SK-N-SH (cell line): ENCODE data around the gene USH1C. TPM values are rescaled to one million over a fixed set of nuclear protein-coding genes. Genes with fewer than 3 reads are reported as not detected.

Experiments
- CTCF ChIA-PET: fragments of 300-600, 350-600 bp; formaldehyde crosslinking; extraction: SDS; loops from one replicate; lab custom pipeline; 2021; lab: Yijun Ruan, JAX
- POLR2A ChIA-PET: fragments of 350-600 bp; sonication (Branson Sonifier 250); formaldehyde crosslinking; extraction: SDS; loops from one replicate; lab custom pipeline; 2020; ENCODE audit warnings: antibody characterized with exemption, inconsistent platforms; lab: Yijun Ruan, JAX
- DNase-seq: peaks from one replicate; pipeline ENCODE4 v3.0.0; 2012
- H2AFZ ChIP-seq: fragments of 200-600 bp; sonication (generic); 2 replicates; pipeline ENCODE4 v1.8.1; 2016; ENCODE audit warnings: antibody characterized with exemption, mild to moderate bottlenecking, low read depth
- H3F3A ChIP-seq: fragments of 200-600 bp; sonication (generic); replicated peaks from 2 replicates; pipeline ENCODE3; 2016; ENCODE audit warnings: antibody characterized with exemption, mild to moderate bottlenecking; ENCODE audit not compliant: insufficient read depth
- H3K27ac ChIP-seq, 2 experiments: fragments of 200-500 bp in 1 of 2; fragments of 200-600 bp in 1 of 2; sonication (Bioruptor generic) in 1 of 2; sonication (generic), shearing (Covaris generic) in 1 of 2; 2 replicates each; pipeline versions ENCODE4 v1.5.1 to v1.6.1; 2014 to 2016; ENCODE audit warnings: low read depth in 2 of 2, inconsistent platforms in 1 of 2, low read length in 1 of 2, mild to moderate bottlenecking in 1 of 2, mixed read lengths in 1 of 2
- H3K27me3 ChIP-seq: fragments of 200-600 bp; sonication (generic), shearing (Covaris generic); 2 replicates; pipeline ENCODE4 v1.6.1; 2016; ENCODE audit warnings: mixed run types; ENCODE audit not compliant: insufficient read depth
- H3K36me3 ChIP-seq, 2 experiments: fragments of 200-500 bp in 1 of 2; fragments of 200-600 bp in 1 of 2; sonication (Bioruptor generic) in 1 of 2; sonication (generic) in 1 of 2; replicated peaks in 1 of 2; 2 replicates each; pipeline versions ENCODE3 to v1.5.1; 2014 to 2016; ENCODE audit warnings: low read length in 1 of 2, mild to moderate bottlenecking in 1 of 2; ENCODE audit not compliant: insufficient read depth in 2 of 2, control insufficient read depth in 1 of 2
- H3K4me1 ChIP-seq, 2 experiments: fragments of 200-500 bp in 1 of 2; fragments of 200-600 bp in 1 of 2; sonication (Bioruptor generic) in 1 of 2; sonication (generic), shearing (Covaris generic) in 1 of 2; 2 replicates each; pipeline versions ENCODE4 v1.5.1 to v1.6.1; 2014 to 2016; ENCODE audit warnings: low read depth in 1 of 2, low read length in 1 of 2, mixed run types in 1 of 2; ENCODE audit not compliant: insufficient read depth in 2 of 2, control insufficient read depth in 1 of 2
- H3K4me2 ChIP-seq: fragments of 200-600 bp; sonication (generic), shearing (Covaris generic); 2 replicates; pipeline ENCODE4 v1.6.1; 2017; ENCODE audit warnings: mixed run types
- H3K4me3 ChIP-seq, 2 experiments: fragments of 200-500 bp in 1 of 2; fragments of 200-600 bp in 1 of 2; sonication (Bioruptor generic) in 1 of 2; sonication (generic), shearing (Covaris generic) in 1 of 2; 2 replicates each; pipeline versions ENCODE4 v1.5.1 to v1.8.1; 2014 to 2016; ENCODE audit warnings: low read depth in 2 of 2, inconsistent platforms in 1 of 2, low read length in 1 of 2, mild to moderate bottlenecking in 1 of 2, mixed read lengths in 1 of 2, moderate library complexity in 1 of 2
- H3K79me2 ChIP-seq: fragments of 200-600 bp; sonication (generic); 2 replicates; pipeline ENCODE4 v1.8.1; 2017; ENCODE audit warnings: mild to moderate bottlenecking; ENCODE audit not compliant: insufficient read depth
- H3K9ac ChIP-seq: fragments of 200-600 bp; sonication (generic); 2 replicates; pipeline ENCODE4 v1.6.1; 2017; ENCODE audit warnings: mixed run types
- H3K9me2 ChIP-seq: fragments of 200-600 bp; sonication (generic); 2 replicates; pipeline ENCODE4 v1.6.1; 2017; ENCODE audit warnings: mixed run types
- H3K9me3 ChIP-seq: fragments of 200-600 bp; sonication (generic); 2 replicates; pipeline ENCODE4 v1.6.1; 2017; ENCODE audit warnings: mixed run types, mild to moderate bottlenecking, moderate library complexity
- H4K20me1 ChIP-seq: fragments of 200-600 bp; sonication (generic); 2 replicates; pipeline ENCODE4 v1.6.1; 2017; ENCODE audit warnings: mild to moderate bottlenecking, mixed run types; ENCODE audit not compliant: insufficient read depth
- CHD2 ChIP-seq: fragments of 150-350 bp; IDR thresholded peaks from 2 replicates; pipeline ENCODE4 v1.6.1; 2018; ENCODE audit warnings: low read length; ENCODE audit not compliant: partially characterized antibody
- ELF1 ChIP-seq: IDR thresholded peaks from 2 replicates; pipeline ENCODE4 v1.4.0; 2012
- EP300 ChIP-seq, 2 experiments: IDR thresholded peaks; 2 replicates each; pipeline versions ENCODE4 v1.4.0 to v1.6.1; 2012; ENCODE audit warnings: borderline replicate concordance in 1 of 2, low read depth in 1 of 2, low read length in 1 of 2
- FOSL2 ChIP-seq: IDR thresholded peaks from 2 replicates; pipeline ENCODE4 v1.4.0; 2012; ENCODE audit warnings: low read depth, mild to moderate bottlenecking, moderate library complexity, borderline replicate concordance
- FOXJ3 ChIP-seq: sonication (generic); formaldehyde crosslinking; IDR thresholded peaks from 2 replicates; pipeline ENCODE4 v1.5.1; 2020; ENCODE audit warnings: mild to moderate bottlenecking, missing genetic modification reagents
- GABPA ChIP-seq: IDR thresholded peaks from 2 replicates; pipeline ENCODE4 v1.4.0; 2012; ENCODE audit warnings: low read depth, mild to moderate bottlenecking
- JUND ChIP-seq: IDR thresholded peaks from 2 replicates; pipeline ENCODE4 v1.4.0; 2012
- MEF2A ChIP-seq: IDR thresholded peaks from 2 replicates; pipeline ENCODE4 v1.4.0; 2012; ENCODE audit warnings: low read depth, borderline replicate concordance
- MXI1 ChIP-seq: IDR thresholded peaks from 2 replicates; pipeline ENCODE4 v1.6.1; 2012; ENCODE audit warnings: mild to moderate bottlenecking, low read depth, low read length, improper control_type of control experiment
- NFIC ChIP-seq: IDR thresholded peaks from 2 replicates; pipeline ENCODE4 v1.4.0; 2012; ENCODE audit warnings: borderline replicate concordance
- POLR2AphosphoS5 ChIP-seq: IDR thresholded peaks from 2 replicates; pipeline ENCODE4 v1.6.1; 2012; ENCODE audit warnings: low read depth, low read length
- RAD21 ChIP-seq: IDR thresholded peaks from 2 replicates; pipeline ENCODE4 v1.6.1; 2012; ENCODE audit warnings: mild to moderate bottlenecking, low read length
- RCOR1 ChIP-seq: fragments of 150-350 bp; IDR thresholded peaks from 2 replicates; pipeline ENCODE4 v1.6.1; 2017; ENCODE audit warnings: antibody characterized with exemption, low read length
- RFX5 ChIP-seq: IDR thresholded peaks from 2 replicates; pipeline ENCODE4 v1.6.1; 2012; ENCODE audit warnings: mild to moderate bottlenecking, improper control_type of control experiment, low read length
- TAF1 ChIP-seq: IDR thresholded peaks from 2 replicates; pipeline ENCODE4 v1.6.1; 2012; ENCODE audit warnings: low read depth, mild to moderate bottlenecking, low read length, moderate library complexity, borderline replicate concordance
- TCF12 ChIP-seq: IDR thresholded peaks from 2 replicates; pipeline ENCODE4 v1.4.0; 2012
- TEAD4 ChIP-seq: IDR thresholded peaks from 2 replicates; pipeline ENCODE4 v1.4.0; 2012; ENCODE audit warnings: mild to moderate bottlenecking, borderline replicate concordance; ENCODE audit not compliant: insufficient read depth
- YY1 ChIP-seq: IDR thresholded peaks from 2 replicates; pipeline ENCODE4 v1.4.0; 2012; ENCODE audit warnings: low read depth, mild to moderate bottlenecking
- WGBS: methylation state at CpG from one replicate; pipeline ENCODE4 v1.1.6; 2017; ENCODE audit warnings: low lambda C conversion rate; 5-methylcytosine and 5-hydroxymethylcytosine counted together
- polyA plus RNA-seq, 3 experiments: library from polyadenylated mRNA; depleted of rRNA; stranded (reverse); fragments of >200 nt; gene quantifications; 2 replicates each; pipeline ENCODE4 v1.2.3, GENCODE V29; 2012
- TF ChIP-seq, protein P1 (sequence below): fragments of 150-350 bp; IDR thresholded peaks from 2 replicates; pipeline ENCODE4 v1.6.1; 2017; ENCODE audit warnings: antibody characterized with exemption, low read length, low read depth, borderline replicate concordance
- TF ChIP-seq, protein P2 (sequence below): fragments of 200-600 bp; sonication (generic); IDR thresholded peaks from 2 replicates; pipeline ENCODE4 v1.6.1; 2017; ENCODE audit warnings: antibody characterized with exemption, mild to moderate bottlenecking, moderate library complexity
- TF ChIP-seq, protein P3 (sequence below): IDR thresholded peaks from 2 replicates; pipeline ENCODE4 v1.4.0; 2012; ENCODE audit warnings: low read depth
- TF ChIP-seq, protein P4 (sequence below): fragments of 150-350 bp; IDR thresholded peaks from 2 replicates; pipeline ENCODE4 v1.6.1; 2016; ENCODE audit warnings: mild to moderate bottlenecking, low read depth, low read length
- TF ChIP-seq, protein P5 (sequence below): IDR thresholded peaks from 2 replicates; pipeline ENCODE4 v1.4.0; 2012; ENCODE audit warnings: low read depth, borderline replicate concordance

Gene USH1C
- polyA plus RNA-seq, 1 of the 3 experiments (the other 2 are of a cell fraction) = not detected

GRCh38 chr11:17506314-17506713 lies 37.9 kb downstream of the USH1C start:
- DNase-seq = no peak
- H3K27ac ChIP-seq = no peak overlapping the region
- no peaks in the 10 kb centered on the region for H3K9me3 ChIP-seq
- TF ChIP-seq, protein P1, sequence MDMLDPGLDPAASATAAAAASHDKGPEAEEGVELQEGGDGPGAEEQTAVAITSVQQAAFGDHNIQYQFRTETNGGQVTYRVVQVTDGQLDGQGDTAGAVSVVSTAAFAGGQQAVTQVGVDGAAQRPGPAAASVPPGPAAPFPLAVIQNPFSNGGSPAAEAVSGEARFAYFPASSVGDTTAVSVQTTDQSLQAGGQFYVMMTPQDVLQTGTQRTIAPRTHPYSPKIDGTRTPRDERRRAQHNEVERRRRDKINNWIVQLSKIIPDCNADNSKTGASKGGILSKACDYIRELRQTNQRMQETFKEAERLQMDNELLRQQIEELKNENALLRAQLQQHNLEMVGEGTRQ = no peak
- TF ChIP-seq GABPA (no peak), EP300 (IDR thresholded peaks at IDR 0.05; ENCODE audit: borderline replicate concordance in 1 of 2, low read depth in 1 of 2, low read length in 1 of 2) (no peak), YY1 (no peak), RCOR1 (no peak), CHD2 (no peak), RFX5 (no peak), TEAD4 (no peak), TAF1 (no peak), MEF2A (no peak)
- TF ChIP-seq, protein P2, sequence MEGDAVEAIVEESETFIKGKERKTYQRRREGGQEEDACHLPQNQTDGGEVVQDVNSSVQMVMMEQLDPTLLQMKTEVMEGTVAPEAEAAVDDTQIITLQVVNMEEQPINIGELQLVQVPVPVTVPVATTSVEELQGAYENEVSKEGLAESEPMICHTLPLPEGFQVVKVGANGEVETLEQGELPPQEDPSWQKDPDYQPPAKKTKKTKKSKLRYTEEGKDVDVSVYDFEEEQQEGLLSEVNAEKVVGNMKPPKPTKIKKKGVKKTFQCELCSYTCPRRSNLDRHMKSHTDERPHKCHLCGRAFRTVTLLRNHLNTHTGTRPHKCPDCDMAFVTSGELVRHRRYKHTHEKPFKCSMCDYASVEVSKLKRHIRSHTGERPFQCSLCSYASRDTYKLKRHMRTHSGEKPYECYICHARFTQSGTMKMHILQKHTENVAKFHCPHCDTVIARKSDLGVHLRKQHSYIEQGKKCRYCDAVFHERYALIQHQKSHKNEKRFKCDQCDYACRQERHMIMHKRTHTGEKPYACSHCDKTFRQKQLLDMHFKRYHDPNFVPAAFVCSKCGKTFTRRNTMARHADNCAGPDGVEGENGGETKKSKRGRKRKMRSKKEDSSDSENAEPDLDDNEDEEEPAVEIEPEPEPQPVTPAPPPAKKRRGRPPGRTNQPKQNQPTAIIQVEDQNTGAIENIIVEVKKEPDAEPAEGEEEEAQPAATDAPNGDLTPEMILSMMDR = no peak
- TF ChIP-seq, protein P3, sequence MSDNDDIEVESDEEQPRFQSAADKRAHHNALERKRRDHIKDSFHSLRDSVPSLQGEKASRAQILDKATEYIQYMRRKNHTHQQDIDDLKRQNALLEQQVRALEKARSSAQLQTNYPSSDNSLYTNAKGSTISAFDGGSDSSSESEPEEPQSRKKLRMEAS = no peak
- H3K9ac ChIP-seq = no peak overlapping the region
- H3K9me2 ChIP-seq = no peaks in the 10 kb centered on the region
- ChIA-PET CTCF (interaction anchor here (1.1 to 45.6 kb wide), 6 partner anchors 18 to 276 kb away, joined by 3 to 1101 read pairs (median 13); partner anchors contain the start of gene KCNJ11), POLR2A (no interaction called here)
- WGBS = 65% methylated on average over 5 of the region's 6 CpGs
- no peaks in the 10 kb centered on the region for H3K36me3 ChIP-seq
- H3K4me3 ChIP-seq = no peak overlapping the region
- no peaks in the 10 kb centered on the region for H4K20me1 ChIP-seq
- no peak overlapping the region for H2AFZ ChIP-seq
- no peaks in the 10 kb centered on the region for H3K79me2 ChIP-seq
- no peak overlapping the region for H3K4me2 ChIP-seq
- peaks cover 0 to 15% of the 10 kb centered on the region in 2 experiments; a peak in 2 of 4 replicates for H3K4me1 ChIP-seq
- H3K27me3 ChIP-seq = no peaks in the 10 kb centered on the region
- no peaks in the 10 kb centered on the region for H3F3A ChIP-seq

DNA sequence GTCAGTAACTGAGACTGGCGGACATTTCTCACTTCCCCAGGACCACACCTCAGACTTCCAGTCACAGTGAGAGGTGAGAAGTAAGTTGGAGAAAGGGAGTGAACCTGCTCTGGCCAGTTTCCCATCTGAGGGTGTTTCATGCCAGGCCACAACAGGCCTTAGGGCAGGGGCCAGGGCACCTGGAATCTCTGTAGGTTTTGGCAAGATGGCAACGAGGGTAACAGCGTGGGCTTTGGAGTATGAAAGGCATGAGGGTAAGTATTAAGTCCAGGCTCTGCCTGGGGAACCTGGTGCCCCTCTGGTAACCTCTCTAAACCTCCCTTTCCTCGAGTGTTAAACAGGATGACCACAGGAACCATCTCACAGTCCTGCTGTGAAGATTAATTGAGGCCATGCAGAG lies 39.1 kb downstream of the USH1C start:
- Histone ChIP-seq H3K27me3 (no peaks in the 10 kb centered on the region), H3K9ac (no peak overlapping the region), H3K4me1 (peaks cover 0 to 6% of the 10 kb centered on the region in 2 experiments; a peak in 1 of 4 replicates), H4K20me1 (no peaks in the 10 kb centered on the region), H2AFZ (no peak overlapping the region), H3K9me3 (no peaks in the 10 kb centered on the region), H3K36me3 (no peaks in the 10 kb centered on the region), H3F3A (no peaks in the 10 kb centered on the region), H3K4me2 (no peak overlapping the region), H3K9me2 (no peaks in the 10 kb centered on the region), H3K79me2 (no peaks in the 10 kb centered on the region), H3K4me3 (no peak overlapping the region), H3K27ac (no peak overlapping the region)
- WGBS = 100% methylated on average over 1 of the region's 4 CpGs
- POLR2A ChIA-PET = no interaction called here
- CTCF ChIA-PET = interaction anchor here (0.6 to 45.6 kb wide), 28 partner anchors 9 to 520 kb away, joined by 3 to 1101 read pairs (median 7); partner anchors contain the start of genes ABCC8, KCNJ11 and OTOG
- DNase-seq = no peak
- TF ChIP-seq GABPA (no peak), POLR2AphosphoS5 (no peak), TCF12 (no peak), RAD21 (no peak), FOXJ3 (no peak), MEF2A (no peak), NFIC (no peak), EP300 (IDR thresholded peaks at IDR 0.05; ENCODE audit: borderline replicate concordance in 1 of 2, low read depth in 1 of 2, low read length in 1 of 2) (no peak), ELF1 (no peak), YY1 (no peak), CHD2 (no peak), FOSL2 (no peak), MXI1 (no peak), JUND (no peak)
- TF ChIP-seq, protein P1 = no peak
- TF ChIP-seq, protein P4, sequence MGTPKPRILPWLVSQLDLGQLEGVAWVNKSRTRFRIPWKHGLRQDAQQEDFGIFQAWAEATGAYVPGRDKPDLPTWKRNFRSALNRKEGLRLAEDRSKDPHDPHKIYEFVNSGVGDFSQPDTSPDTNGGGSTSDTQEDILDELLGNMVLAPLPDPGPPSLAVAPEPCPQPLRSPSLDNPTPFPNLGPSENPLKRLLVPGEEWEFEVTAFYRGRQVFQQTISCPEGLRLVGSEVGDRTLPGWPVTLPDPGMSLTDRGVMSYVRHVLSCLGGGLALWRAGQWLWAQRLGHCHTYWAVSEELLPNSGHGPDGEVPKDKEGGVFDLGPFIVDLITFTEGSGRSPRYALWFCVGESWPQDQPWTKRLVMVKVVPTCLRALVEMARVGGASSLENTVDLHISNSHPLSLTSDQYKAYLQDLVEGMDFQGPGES = no peak
- TF ChIP-seq, protein P5, sequence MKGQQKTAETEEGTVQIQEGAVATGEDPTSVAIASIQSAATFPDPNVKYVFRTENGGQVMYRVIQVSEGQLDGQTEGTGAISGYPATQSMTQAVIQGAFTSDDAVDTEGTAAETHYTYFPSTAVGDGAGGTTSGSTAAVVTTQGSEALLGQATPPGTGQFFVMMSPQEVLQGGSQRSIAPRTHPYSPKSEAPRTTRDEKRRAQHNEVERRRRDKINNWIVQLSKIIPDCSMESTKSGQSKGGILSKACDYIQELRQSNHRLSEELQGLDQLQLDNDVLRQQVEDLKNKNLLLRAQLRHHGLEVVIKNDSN = no peak
